ENCODE measurements around the gene ANKRD42.
A peak's percentile ranks its signal among the peaks of the same experiment; 100 is the strongest.
"Not testable (repeated sequence)": the region's sequence is repeated elsewhere in the genome, so short reads cannot be mapped to it uniquely, and the experiment has no call there.

Gene ANKRD42

GRCh38 chr11:83174008-83174407, 19.5 kb upstream of the ANKRD42 start:
- peak in 1 of 2 donors; percentile 35 for DNase-seq

DNA sequence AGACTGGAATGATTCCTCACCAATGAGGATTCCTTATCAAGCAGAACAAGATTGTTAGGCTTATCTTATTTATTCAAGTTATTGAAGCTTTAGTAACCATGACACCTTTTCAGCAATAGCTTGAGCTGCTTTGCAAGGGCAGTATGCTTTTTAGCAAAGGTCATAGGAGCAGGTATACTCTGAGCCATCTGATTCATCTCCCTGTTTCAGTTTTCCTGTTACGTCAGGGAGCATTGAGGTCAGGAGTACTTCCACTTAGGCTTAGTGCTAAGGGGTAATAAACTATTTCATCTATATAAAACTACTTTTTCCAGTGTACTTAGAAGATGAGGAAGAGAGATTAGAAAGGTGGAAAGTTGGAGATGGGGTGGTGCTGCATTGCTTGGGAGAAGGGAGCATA, 17.7 kb upstream of the ANKRD42 start:
- no peak for DNase-seq

GRCh38 chr11:83181815-83182214, 11.7 kb upstream of the ANKRD42 start:
- no peak for DNase-seq

DNA sequence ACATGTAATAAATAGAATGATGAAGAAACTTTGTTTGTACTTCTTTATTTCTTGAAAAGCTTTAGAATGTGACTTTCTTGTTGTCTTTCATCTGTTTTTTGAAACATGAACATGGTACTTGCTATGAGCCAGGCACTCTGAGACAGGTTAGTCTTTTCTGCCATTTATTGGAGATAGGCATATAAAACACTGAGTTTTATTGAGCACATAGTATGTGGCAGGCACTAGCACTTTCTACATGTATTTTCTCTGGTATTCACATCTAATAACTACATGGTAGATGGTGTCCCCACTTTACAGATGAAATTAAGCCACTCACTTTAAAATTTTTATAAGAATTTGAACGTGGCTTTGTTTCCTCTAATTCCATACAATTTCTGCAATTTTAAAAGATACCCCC, 7.7 kb upstream of the ANKRD42 start:
- DNase-seq = no peak

DNA sequence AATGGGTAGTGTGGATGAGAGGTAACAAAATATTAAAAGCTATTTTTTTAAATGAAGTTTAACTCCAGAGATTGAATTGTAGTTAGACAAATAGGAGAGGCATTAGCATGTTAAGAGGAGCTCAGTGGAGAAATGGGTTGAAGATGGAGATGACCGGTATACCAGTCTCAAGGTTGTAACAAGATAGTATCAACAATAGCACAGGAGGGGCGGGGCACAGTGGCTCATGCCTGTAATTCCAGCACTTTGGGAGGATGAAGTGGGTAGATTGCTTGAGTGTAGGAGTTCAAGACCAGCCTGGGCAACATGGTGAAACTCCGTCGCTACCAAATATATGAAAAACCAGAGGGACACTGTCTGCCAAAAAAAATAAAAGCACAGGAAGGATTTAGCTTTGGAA, 6.0 kb upstream of the ANKRD42 start:
- no peak for DNase-seq

DNA sequence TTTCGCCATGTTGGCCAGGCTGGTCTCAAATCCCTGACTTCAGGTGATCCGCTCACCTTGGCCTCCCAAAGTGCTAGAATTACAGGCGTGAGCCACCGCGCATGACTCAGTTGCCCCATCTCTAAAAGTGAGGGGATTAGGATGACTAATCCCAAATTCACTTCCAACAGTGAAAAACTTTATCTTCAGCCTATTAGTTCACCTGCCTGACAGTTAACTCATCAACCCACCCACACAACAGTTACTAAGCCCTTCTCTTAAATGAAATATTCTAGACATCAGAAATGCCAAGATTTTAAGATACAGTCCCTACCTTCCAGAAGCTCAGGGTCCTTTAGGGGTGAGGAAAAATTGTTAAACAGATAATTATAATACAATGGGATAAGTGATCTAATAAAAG, 2.0 kb upstream of the ANKRD42 start:
- DNase-seq = no peak

GRCh38 chr11:83191986-83192385, 1.5 kb upstream of the ANKRD42 start:
- DNase-seq = no peak

DNA sequence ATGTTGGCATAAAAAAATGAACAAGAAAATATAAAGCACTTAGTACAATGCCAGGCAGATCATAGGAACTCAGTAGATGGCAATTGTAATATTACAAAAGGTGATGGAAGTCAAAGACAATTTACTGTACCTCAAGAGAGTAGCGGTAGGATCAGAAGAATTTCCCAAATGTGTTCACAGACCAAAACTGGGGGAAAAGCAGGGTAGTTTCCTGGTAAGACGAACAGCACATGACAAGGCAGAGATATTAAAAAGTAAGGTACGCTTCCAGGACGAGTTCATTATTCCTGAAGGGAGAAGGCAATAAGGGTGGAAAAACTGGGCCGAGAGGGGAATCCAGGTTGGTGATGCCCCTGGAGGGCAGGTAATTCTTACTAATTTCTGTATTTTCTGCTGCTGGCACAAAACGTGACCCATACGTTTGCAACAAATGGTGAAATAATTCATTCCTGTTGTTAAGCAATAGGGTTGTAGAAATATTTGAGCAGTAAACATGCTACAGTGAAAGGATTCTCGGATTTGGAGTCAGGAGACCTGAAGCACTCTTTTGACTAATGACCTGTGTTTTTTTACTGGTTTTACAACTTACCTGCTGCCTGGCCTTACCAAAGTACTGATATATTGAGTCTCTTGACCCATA, 786 bp upstream of the ANKRD42 start:
- DNase-seq = no peak

- DNase-seq = peak; percentile 48 to 71
Observed at GRCh38 chr11:83194281-83195142, 1.0 kb downstream of the ANKRD42 start.

DNA sequence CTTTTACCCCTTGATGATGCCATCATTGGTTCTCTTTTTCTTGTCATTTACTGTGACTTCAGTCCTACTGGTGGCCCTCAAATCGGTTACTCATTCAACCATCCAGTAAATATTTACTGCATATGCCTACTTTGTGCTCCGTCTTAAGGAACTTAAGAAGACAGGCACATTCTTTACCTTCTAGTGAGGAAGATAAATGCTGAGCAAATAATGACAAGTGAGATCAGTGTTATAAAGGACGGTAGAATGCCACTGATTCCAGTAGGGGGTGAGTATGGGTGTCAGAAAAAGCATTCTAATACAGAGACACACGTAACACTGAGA, 1.6 kb downstream of the ANKRD42 start:
- no peak for DNase-seq

GRCh38 chr11:83195649-83196048, 2.1 kb downstream of the ANKRD42 start:
- no peak for DNase-seq

- no peak for DNase-seq
Observed at GRCh38 chr11:83200035-83200434, 6.5 kb downstream of the ANKRD42 start.

GRCh38 chr11:83205608-83206185, 12.2 kb downstream of the ANKRD42 start:
- DNase-seq = no peak

- no peak for DNase-seq
Observed at GRCh38 chr11:83206221-83206620, 12.7 kb downstream of the ANKRD42 start.

GRCh38 chr11:83206771-83207382, 13.4 kb downstream of the ANKRD42 start:
- DNase-seq = not testable (repeated sequence)

- DNase-seq = no peak
Observed at GRCh38 chr11:83219095-83219494, 25.6 kb downstream of the ANKRD42 start.

- no peak for DNase-seq
Observed at GRCh38 chr11:83220260-83220659, 26.7 kb downstream of the ANKRD42 start.

- DNase-seq = no peak
Observed at GRCh38 chr11:83221694-83222093, 28.2 kb downstream of the ANKRD42 start.

DNA sequence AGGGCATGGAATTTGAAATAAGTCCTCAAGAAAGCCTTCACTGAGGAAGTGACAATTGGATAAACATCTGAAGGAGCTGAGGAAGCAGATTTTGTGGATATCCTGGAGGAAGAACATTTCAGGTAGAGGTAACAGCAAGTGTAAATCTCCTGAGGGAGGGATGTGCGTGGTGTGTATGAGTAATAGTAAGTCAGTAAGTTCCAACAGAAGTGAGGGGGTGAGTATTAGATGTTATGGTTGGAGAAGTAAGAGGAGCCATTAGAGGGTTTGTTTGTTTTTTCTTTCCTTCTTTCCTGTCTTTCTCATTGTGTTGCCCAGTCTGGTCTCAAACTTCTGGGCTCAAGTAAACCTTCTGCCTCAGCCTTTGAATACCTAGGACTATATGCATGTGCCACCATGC, 29.0 kb downstream of the ANKRD42 start:
- no peak for DNase-seq

GRCh38 chr11:83223457-83223856, 29.9 kb downstream of the ANKRD42 start:
- no peak for DNase-seq

DNA sequence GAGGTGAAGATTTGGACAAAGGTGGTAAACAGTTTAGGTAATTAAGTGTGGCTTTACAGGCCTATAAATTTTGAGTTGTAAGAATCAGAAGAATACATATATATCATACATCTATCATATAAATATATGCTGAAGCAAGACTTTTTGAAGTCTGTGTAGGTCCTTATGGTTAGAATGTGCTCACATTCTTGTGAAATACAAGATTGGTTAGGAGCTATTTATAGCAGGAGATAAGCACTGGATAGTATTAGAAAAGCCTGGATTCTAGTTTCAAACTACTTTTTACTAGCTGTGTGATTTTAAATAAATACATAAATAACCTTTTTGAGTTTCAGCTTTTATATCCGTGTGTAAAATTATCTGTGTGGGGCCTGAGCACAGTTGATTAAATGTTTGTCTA, 42.3 kb downstream of the ANKRD42 start:
- no peak for DNase-seq

GRCh38 chr11:83238111-83238510, 44.6 kb downstream of the ANKRD42 start:
- DNase-seq = no peak

GRCh38 chr11:83241291-83241946, 47.9 kb downstream of the ANKRD42 start:
- DNase-seq = no peak

All from bone marrow (tissue), 2 donors.